ENCODE results near the gene RIC1. TPM values are rescaled to one million over a fixed set of nuclear protein-coding genes. Genes with fewer than 3 reads are reported as not detected.

The RIC1 gene
- total and polyA plus RNA-seq, 9 of the 15 experiments (the other 6 are each of a cell fraction or from before 2014, with no cell fraction given) = 3.2 to 25.8 (median 15.0) TPM

- H3K27me3 ChIP-seq (ENCODE audit: control insufficient read depth in 2 of 2, insufficient read depth in 2 of 2, low read length in 2 of 2) = no peaks in the 10 kb centered on the region
- H3K4me2 ChIP-seq (ENCODE audit: insufficient read depth, low read length) = no peak overlapping the region
- peak; percentile 89 for FAIRE-seq
- ATAC-seq = peak; percentile 74
- ChIA-PET POLR2A (no interaction called here), CTCF (ENCODE audit: low intra/inter-chr PET ratio) (no interaction called here)
- peaks cover 0 to 4% of the 10 kb centered on the region in 2 experiments; a peak in 1 of 5 replicates for H3K4me1 ChIP-seq (replicated peaks in 1 of 2; ENCODE audit: control insufficient read depth in 2 of 2, insufficient read depth in 2 of 2, low read length in 2 of 2)
- TF ChIP-seq DPF2 (IDR thresholded peaks at IDR 0.05) (peak; percentile 48), ARID1B (IDR thresholded peaks at IDR 0.05) (0 out of 2 replicates have a peak, but pooled peaks have one; percentile 41), ZNF316 (IDR thresholded peaks at IDR 0.05) (0 out of 2 replicates have a peak, but pooled peaks have one; percentile 6), ADNP (tag; IDR thresholded peaks at IDR 0.05) (no peak), RBM14 (IDR thresholded peaks at IDR 0.05; ENCODE audit: borderline replicate concordance, insufficient read depth, low read depth, low read length) (no peak), NFIC (IDR thresholded peaks at IDR 0.05) (peak; percentile 86), SPI1 (IDR thresholded peaks at IDR 0.05; ENCODE audit: borderline replicate concordance, low read depth, low read length) (no peak), SOX6 (IDR thresholded peaks at IDR 0.05) (0 out of 2 replicates have a peak, but pooled peaks have one; percentile 51), DNMT1 (IDR thresholded peaks at IDR 0.05) (no peak), SRF (CRISPR knock-in tag; IDR thresholded peaks at IDR 0.05) (no peak), EHMT2 (IDR thresholded peaks at IDR 0.05) (0 out of 2 replicates have a peak, but pooled peaks have one; percentile 29), POLR2AphosphoS2 (IDR thresholded peaks at IDR 0.05; ENCODE audit: low read length) (no peak), CREBBP (IDR thresholded peaks at IDR 0.05; ENCODE audit: low read depth, low read length) (no peak)
- peaks cover 3% of the 10 kb centered on the region for H3K9me1 ChIP-seq (ENCODE audit: control insufficient read depth, insufficient read depth, low read length)
- H3K79me2 ChIP-seq (ENCODE audit: control insufficient read depth, insufficient read depth, low read length) = peaks cover 26% of the 10 kb centered on the region
- WGBS (ENCODE audit: insufficient coverage, low coverage, missing lambda C conversion rate) = 0% methylated on average over 1 of the region's 1 CpG
- peak; percentile 9 to 73 (median 22) for DNase-seq (ENCODE audit: extremely low read depth in 1 of 4, low spot score in 3 of 4)
- peak overlapping the region; percentile 48; the same call in 1 of the 3 replicates for H3K27ac ChIP-seq (ENCODE audit: extremely low read depth, low read depth, low read length)
- H2AFZ ChIP-seq (ENCODE audit: low read depth, low read length) = no peak overlapping the region
- H3K9ac ChIP-seq (ENCODE audit: insufficient read depth in 1 of 2, low read depth in 2 of 2, low read length in 2 of 2) = no peak overlapping the region
- no peaks in the 10 kb centered on the region for H3K36me3 ChIP-seq (ENCODE audit: control insufficient read depth, insufficient read depth, low read length)
- intact Hi-C loops (cut with micrococcal nuclease) = no loop called here
- H3K9me3 ChIP-seq (replicated peaks; ENCODE audit: control insufficient read depth, insufficient read depth, low read depth, low read length) = no peaks in the 10 kb centered on the region
- BruUV-seq (replicated peaks) = no TSS peak
- H3K4me3 ChIP-seq = no peak overlapping the region
- no peaks in the 10 kb centered on the region for H4K20me1 ChIP-seq (replicated peaks; ENCODE audit: control insufficient read depth, insufficient read depth, low read length)
- in situ Hi-C loops (cut with MboI) = no loop called here
These were observed 59.2 kb downstream of the RIC1 start for GRCh38 chr9:5688109-5688508.
